SK-N-MC (cell line): ENCODE results near the gene KCNJ10.

Experiments
- EZH2 ChIP-seq: fragments of 200-600 bp; sonication (generic); IDR thresholded peaks from one replicate; pipeline ENCODE4 v1.6.1; 2017; ENCODE audit warnings: antibody characterized with exemption
- FOXP2 ChIP-seq: optimal IDR thresholded peaks from 2 replicates; pipeline ENCODE3; 2011; ENCODE audit warnings: mild to moderate bottlenecking, moderate library complexity; ENCODE audit not compliant: insufficient read depth; ENCODE audit errors: extremely low read length, control extremely low read depth
- POLR2AphosphoS5 ChIP-seq: IDR thresholded peaks from 2 replicates; pipeline ENCODE4 v1.6.1; 2012; ENCODE audit warnings: mild to moderate bottlenecking, low read depth, low read length, borderline replicate concordance

DNA sequence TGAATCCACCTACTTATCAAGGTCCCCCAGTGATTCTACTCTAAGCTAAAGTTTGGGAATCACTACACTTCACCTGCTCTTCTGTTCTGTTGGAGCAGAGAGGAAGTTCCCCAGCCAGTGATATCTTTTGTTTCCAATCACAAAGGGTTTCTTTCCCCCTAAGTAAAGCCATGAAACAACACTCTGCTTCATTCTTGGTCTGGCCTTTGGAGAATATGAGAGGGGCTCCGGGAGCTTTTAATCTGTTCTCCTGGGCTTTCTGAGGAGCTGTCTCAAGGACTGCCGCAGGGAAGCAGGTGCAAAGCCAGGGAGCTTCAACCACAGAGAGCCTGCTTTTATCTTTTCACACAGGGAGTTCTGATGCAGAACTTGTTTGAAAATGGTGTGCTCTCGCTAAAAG lies 105.8 kb downstream of the KCNJ10 start:
- TF ChIP-seq EZH2 (no peak), POLR2AphosphoS5 (no peak), FOXP2 (no peak)
